Fibroblast of the aortic adventitia (primary cell): ENCODE results near the gene BICRAL. TPM values are rescaled to one million over a fixed set of nuclear protein-coding genes. Genes with fewer than 3 reads are reported as not detected.
"Not testable (repeated sequence)": the region's sequence is repeated elsewhere in the genome, so short reads cannot be mapped to it uniquely, and the experiment has no call there.

Experiments
- DNase-seq: peaks from one replicate; pipeline ENCODE4 v3.0.0-alpha.2; 2010; ENCODE audit warnings: low read depth
- H3K4me3 ChIP-seq: 2 replicates; pipeline ENCODE4 v1.5.1; 2011; ENCODE audit warnings: low read depth, mild to moderate bottlenecking, control low read depth, low read length, moderate library complexity
- CTCF ChIP-seq: IDR thresholded peaks from 2 replicates; pipeline ENCODE4 v1.5.1; 2011; ENCODE audit warnings: mild to moderate bottlenecking, low read length, control low read depth, inconsistent platforms; ENCODE audit not compliant: insufficient read depth
- total RNA-seq: library from RNA; depleted of rRNA; stranded (reverse); fragments of >200 nt; gene quantifications from 2 replicates; pipeline ENCODE4 v1.2.3, GENCODE V29; 2012; ENCODE audit warnings: low replicate concordance

Gene BICRAL
- total RNA-seq, 1 donor: 15.8 TPM

- no peak for DNase-seq
- no peak overlapping the region for H3K4me3 ChIP-seq
- TF ChIP-seq CTCF: no peak
These were observed 13.8 kb downstream of the BICRAL start for GRCh38 chr6:42795651-42796050.

- no peak for DNase-seq
- no peak for TF ChIP-seq CTCF
- H3K4me3 ChIP-seq: no peak overlapping the region
These were observed 14.3 kb downstream of the BICRAL start for GRCh38 chr6:42796171-42796570.

GRCh38 chr6:42797696-42798095 lies 15.8 kb downstream of the BICRAL start:
- not testable (repeated sequence) for H3K4me3 ChIP-seq, DNase-seq

GRCh38 chr6:42805297-42805861 lies 23.5 kb downstream of the BICRAL start:
- no peak overlapping the region for H3K4me3 ChIP-seq
- DNase-seq: no peak
- no peak for TF ChIP-seq CTCF

GRCh38 chr6:42806359-42806758 lies 24.5 kb downstream of the BICRAL start:
- not testable (repeated sequence) for H3K4me3 ChIP-seq, DNase-seq

GRCh38 chr6:42808492-42809483 lies 26.9 kb downstream of the BICRAL start:
- H3K4me3 ChIP-seq: no peak overlapping the region
- DNase-seq: no peak
- TF ChIP-seq CTCF: no peak

- no peak for TF ChIP-seq CTCF
- no peak for DNase-seq
These were observed 31.3 kb downstream of the BICRAL start for GRCh38 chr6:42813074-42813645.

More at GRCh38 chr6:42813074-42813645, 31.3 kb downstream of the BICRAL start:
- no peak overlapping the region for H3K4me3 ChIP-seq
